Measurements from ENCODE around the gene LY6G5B.

Gene LY6G5B

GRCh38 chr6:31669676-31670075 lies at the start of gene LY6G5B:
LY6G5B (plus strand) TSS chr6:31669976; CDS start chr6:31670951, 975 bp downstream.
- no peak for DNase-seq

- no peak for DNase-seq
Measured at GRCh38 chr6:31620586-31621319, 49.0 kb upstream of the LY6G5B start, which contains the start of gene PRRC2A. PRRC2A (plus strand) TSS chr6:31620715; CDS start chr6:31622790, 2,075 bp downstream.

GRCh38 chr6:31621320-31621939 lies 48.3 kb upstream of the LY6G5B start:
- no peak for DNase-seq

- DNase-seq, result no peak
Measured at GRCh38 chr6:31621991-31622390, 47.8 kb upstream of the LY6G5B start.

- DNase-seq, result no peak
Measured at GRCh38 chr6:31622684-31623091, 47.1 kb upstream of the LY6G5B start.

GRCh38 chr6:31624070-31624469 lies 45.7 kb upstream of the LY6G5B start:
- DNase-seq, result no peak

GRCh38 chr6:31626952-31627351 lies 42.8 kb upstream of the LY6G5B start:
- no peak for DNase-seq

GRCh38 chr6:31627690-31628287 lies 42.0 kb upstream of the LY6G5B start:
- DNase-seq, result no peak

GRCh38 chr6:31629014-31629413 lies 40.8 kb upstream of the LY6G5B start:
- DNase-seq, result no peak

- no peak for DNase-seq
Measured at GRCh38 chr6:31630177-31630934, 39.4 kb upstream of the LY6G5B start.

- no peak for DNase-seq
Measured at GRCh38 chr6:31631209-31631608, 38.6 kb upstream of the LY6G5B start.

GRCh38 chr6:31631681-31632278 lies 38.0 kb upstream of the LY6G5B start:
- DNase-seq, result no peak

- DNase-seq, result no peak
Measured at GRCh38 chr6:31632279-31632946, 37.4 kb upstream of the LY6G5B start.

- no peak for DNase-seq
Measured at GRCh38 chr6:31633447-31633846, 36.3 kb upstream of the LY6G5B start.

- no peak for DNase-seq
Measured at GRCh38 chr6:31634131-31634530, 35.6 kb upstream of the LY6G5B start.

GRCh38 chr6:31634969-31635575 lies 34.7 kb upstream of the LY6G5B start:
- no peak for DNase-seq

GRCh38 chr6:31636698-31637596 lies 32.8 kb upstream of the LY6G5B start:
- DNase-seq, result no peak

GRCh38 chr6:31639043-31639442 lies 30.7 kb upstream of the LY6G5B start:
- no peak for DNase-seq

GRCh38 chr6:31639449-31639861 lies 30.3 kb upstream of the LY6G5B start:
- no peak for DNase-seq

- no peak for DNase-seq
Measured at GRCh38 chr6:31640612-31641011, 29.2 kb upstream of the LY6G5B start.

GRCh38 chr6:31641370-31641769 lies 28.4 kb upstream of the LY6G5B start:
- DNase-seq, result no peak
